ENCODE measurements around the gene MRGPRF. TPM values are rescaled to one million over a fixed set of nuclear protein-coding genes. Genes with fewer than 3 reads are reported as not detected.

Gene MRGPRF
- polyA plus RNA-seq, 1 of the 3 experiments (the other 2 are of a cell fraction): 0.18 TPM

DNA sequence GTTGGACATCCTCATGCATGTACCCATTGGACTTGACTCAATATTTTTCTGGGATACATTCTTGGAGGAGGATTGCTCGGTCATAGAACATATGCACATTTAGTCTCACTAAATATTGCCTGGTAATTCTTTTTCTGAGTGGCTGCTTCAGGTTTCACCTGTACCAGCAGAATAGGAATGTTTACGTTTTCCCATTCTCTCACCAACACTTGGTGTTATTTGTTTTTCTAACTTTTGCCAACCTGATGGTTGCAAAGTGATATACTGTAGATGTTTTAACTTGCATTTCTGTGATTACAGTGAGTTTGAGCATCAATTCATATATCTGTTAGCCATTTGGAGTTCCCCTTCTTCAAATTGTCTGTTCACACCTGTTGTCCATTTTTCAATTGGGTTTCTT is 30.9 kb downstream of the MRGPRF start:
- Histone ChIP-seq H3K36me3 (replicated peaks in 1 of 2; ENCODE audit: control insufficient read depth in 1 of 2, insufficient read depth in 2 of 2, low read length in 1 of 2) (no peaks in the 10 kb centered on the region), H3K4me2 (no peak overlapping the region), H2AFZ (ENCODE audit: low read depth) (no peak overlapping the region), H4K20me1 (ENCODE audit: insufficient read depth) (no peaks in the 10 kb centered on the region), H3K79me2 (ENCODE audit: insufficient read depth) (no peaks in the 10 kb centered on the region), H3F3A (replicated peaks; ENCODE audit: insufficient read depth) (no peaks in the 10 kb centered on the region), H3K27ac (ENCODE audit: low read depth in 2 of 2, low read length in 1 of 2) (no peak overlapping the region), H3K4me3 (ENCODE audit: low read depth in 2 of 2, low read length in 1 of 2) (no peak overlapping the region), H3K9ac (no peak overlapping the region), H3K4me1 (ENCODE audit: control insufficient read depth in 1 of 2, insufficient read depth in 2 of 2, low read depth in 1 of 2, low read length in 1 of 2) (peaks cover 0 to 10% of the 10 kb centered on the region in 2 experiments; a peak in 2 of 4 replicates), H3K9me3 (no peaks in the 10 kb centered on the region), H3K27me3 (ENCODE audit: insufficient read depth) (no peaks in the 10 kb centered on the region), H3K9me2 (no peaks in the 10 kb centered on the region)
- DNase-seq: no peak
- TF ChIP-seq POLR2AphosphoS5 (IDR thresholded peaks at IDR 0.05; ENCODE audit: low read depth, low read length) (no peak), YY1 (IDR thresholded peaks at IDR 0.05; ENCODE audit: low read depth) (no peak), JUND (IDR thresholded peaks at IDR 0.05) (no peak), NRF1 (IDR thresholded peaks at IDR 0.05; ENCODE audit: low read depth, low read length) (no peak)
- 41% methylated on average over 2 of the region's 2 CpGs for WGBS (ENCODE audit: low lambda C conversion rate)
- POLR2A ChIA-PET: no interaction called here
- CTCF ChIA-PET: interaction anchor here (0.6 kb wide), 1 partner anchor 74 kb away, joined by 3 read pairs; no protein-coding TSS in a partner anchor

DNA sequence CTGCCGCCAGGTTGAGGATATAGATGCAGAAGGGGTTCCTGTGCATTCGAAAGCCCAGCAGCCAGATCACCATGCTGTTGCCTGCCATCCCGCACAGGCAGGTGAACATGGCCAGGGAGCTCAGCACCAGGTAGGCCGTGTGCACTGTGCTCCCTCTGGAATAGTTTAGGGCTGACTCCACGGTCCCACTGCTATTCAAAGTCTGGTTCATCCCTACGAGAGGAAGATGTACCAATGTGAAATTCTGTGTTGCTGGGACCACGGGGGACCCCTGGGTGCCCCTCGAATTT is 32.3 kb downstream of the MRGPRF start, which contains the start of gene MRGPRD:
TSS of gene MRGPRD (minus strand) at position 211 of the 290 bp plus-strand sequence. CDS start at position 211, 0 bp downstream.
- ChIA-PET CTCF (no interaction called here), POLR2A (no interaction called here)
- no peak within 1 kb of the TSS for H3K9ac ChIP-seq
- no peaks in the 10 kb centered on the region for H3K27me3 ChIP-seq (ENCODE audit: insufficient read depth)
- H3K4me2 ChIP-seq: no peak within 1 kb of the TSS
- H3K4me3 ChIP-seq (ENCODE audit: low read depth in 2 of 2, low read length in 1 of 2): no peak within 1 kb of the TSS
- no peaks in the 10 kb centered on the region for H3K79me2 ChIP-seq (ENCODE audit: insufficient read depth)
- DNase-seq: no peak
- no peaks in the 10 kb centered on the region for H3K36me3 ChIP-seq (replicated peaks in 1 of 2; ENCODE audit: control insufficient read depth in 1 of 2, insufficient read depth in 2 of 2, low read length in 1 of 2)
- TF ChIP-seq, protein P1, sequence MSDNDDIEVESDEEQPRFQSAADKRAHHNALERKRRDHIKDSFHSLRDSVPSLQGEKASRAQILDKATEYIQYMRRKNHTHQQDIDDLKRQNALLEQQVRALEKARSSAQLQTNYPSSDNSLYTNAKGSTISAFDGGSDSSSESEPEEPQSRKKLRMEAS (IDR thresholded peaks at IDR 0.05; ENCODE audit: low read depth): no peak
- TF ChIP-seq, protein P2, sequence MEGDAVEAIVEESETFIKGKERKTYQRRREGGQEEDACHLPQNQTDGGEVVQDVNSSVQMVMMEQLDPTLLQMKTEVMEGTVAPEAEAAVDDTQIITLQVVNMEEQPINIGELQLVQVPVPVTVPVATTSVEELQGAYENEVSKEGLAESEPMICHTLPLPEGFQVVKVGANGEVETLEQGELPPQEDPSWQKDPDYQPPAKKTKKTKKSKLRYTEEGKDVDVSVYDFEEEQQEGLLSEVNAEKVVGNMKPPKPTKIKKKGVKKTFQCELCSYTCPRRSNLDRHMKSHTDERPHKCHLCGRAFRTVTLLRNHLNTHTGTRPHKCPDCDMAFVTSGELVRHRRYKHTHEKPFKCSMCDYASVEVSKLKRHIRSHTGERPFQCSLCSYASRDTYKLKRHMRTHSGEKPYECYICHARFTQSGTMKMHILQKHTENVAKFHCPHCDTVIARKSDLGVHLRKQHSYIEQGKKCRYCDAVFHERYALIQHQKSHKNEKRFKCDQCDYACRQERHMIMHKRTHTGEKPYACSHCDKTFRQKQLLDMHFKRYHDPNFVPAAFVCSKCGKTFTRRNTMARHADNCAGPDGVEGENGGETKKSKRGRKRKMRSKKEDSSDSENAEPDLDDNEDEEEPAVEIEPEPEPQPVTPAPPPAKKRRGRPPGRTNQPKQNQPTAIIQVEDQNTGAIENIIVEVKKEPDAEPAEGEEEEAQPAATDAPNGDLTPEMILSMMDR (IDR thresholded peaks at IDR 0.05): no peak
- TF ChIP-seq TCF12 (IDR thresholded peaks at IDR 0.05) (no peak), MEF2A (IDR thresholded peaks at IDR 0.05; ENCODE audit: borderline replicate concordance, low read depth) (no peak), RAD21 (IDR thresholded peaks at IDR 0.05; ENCODE audit: low read length) (no peak), JUND (IDR thresholded peaks at IDR 0.05) (no peak), GATA2 (CRISPR knock-in tag; IDR thresholded peaks at IDR 0.05) (no peak), FOXJ3 (CRISPR knock-in tag; IDR thresholded peaks at IDR 0.05) (no peak), FOSL2 (IDR thresholded peaks at IDR 0.05; ENCODE audit: borderline replicate concordance, low read depth) (no peak), FOXM1 (IDR thresholded peaks at IDR 0.05; ENCODE audit: low read depth) (no peak), TEAD4 (IDR thresholded peaks at IDR 0.05; ENCODE audit: borderline replicate concordance, insufficient read depth) (no peak), NRF1 (IDR thresholded peaks at IDR 0.05; ENCODE audit: low read depth, low read length) (no peak), POLR2AphosphoS5 (IDR thresholded peaks at IDR 0.05; ENCODE audit: low read depth, low read length) (no peak), SMC3 (IDR thresholded peaks at IDR 0.05; ENCODE audit: low read depth, low read length) (no peak), ELF1 (IDR thresholded peaks at IDR 0.05) (no peak), EZH2phosphoT487 (IDR thresholded peaks at IDR 0.05; ENCODE audit: borderline replicate concordance, low read depth) (no peak)
- TF ChIP-seq, protein P3, sequence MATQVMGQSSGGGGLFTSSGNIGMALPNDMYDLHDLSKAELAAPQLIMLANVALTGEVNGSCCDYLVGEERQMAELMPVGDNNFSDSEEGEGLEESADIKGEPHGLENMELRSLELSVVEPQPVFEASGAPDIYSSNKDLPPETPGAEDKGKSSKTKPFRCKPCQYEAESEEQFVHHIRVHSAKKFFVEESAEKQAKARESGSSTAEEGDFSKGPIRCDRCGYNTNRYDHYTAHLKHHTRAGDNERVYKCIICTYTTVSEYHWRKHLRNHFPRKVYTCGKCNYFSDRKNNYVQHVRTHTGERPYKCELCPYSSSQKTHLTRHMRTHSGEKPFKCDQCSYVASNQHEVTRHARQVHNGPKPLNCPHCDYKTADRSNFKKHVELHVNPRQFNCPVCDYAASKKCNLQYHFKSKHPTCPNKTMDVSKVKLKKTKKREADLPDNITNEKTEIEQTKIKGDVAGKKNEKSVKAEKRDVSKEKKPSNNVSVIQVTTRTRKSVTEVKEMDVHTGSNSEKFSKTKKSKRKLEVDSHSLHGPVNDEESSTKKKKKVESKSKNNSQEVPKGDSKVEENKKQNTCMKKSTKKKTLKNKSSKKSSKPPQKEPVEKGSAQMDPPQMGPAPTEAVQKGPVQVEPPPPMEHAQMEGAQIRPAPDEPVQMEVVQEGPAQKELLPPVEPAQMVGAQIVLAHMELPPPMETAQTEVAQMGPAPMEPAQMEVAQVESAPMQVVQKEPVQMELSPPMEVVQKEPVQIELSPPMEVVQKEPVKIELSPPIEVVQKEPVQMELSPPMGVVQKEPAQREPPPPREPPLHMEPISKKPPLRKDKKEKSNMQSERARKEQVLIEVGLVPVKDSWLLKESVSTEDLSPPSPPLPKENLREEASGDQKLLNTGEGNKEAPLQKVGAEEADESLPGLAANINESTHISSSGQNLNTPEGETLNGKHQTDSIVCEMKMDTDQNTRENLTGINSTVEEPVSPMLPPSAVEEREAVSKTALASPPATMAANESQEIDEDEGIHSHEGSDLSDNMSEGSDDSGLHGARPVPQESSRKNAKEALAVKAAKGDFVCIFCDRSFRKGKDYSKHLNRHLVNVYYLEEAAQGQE (IDR thresholded peaks at IDR 0.05; ENCODE audit: low read depth, low read length): no peak
- TF ChIP-seq, protein P4, sequence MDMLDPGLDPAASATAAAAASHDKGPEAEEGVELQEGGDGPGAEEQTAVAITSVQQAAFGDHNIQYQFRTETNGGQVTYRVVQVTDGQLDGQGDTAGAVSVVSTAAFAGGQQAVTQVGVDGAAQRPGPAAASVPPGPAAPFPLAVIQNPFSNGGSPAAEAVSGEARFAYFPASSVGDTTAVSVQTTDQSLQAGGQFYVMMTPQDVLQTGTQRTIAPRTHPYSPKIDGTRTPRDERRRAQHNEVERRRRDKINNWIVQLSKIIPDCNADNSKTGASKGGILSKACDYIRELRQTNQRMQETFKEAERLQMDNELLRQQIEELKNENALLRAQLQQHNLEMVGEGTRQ (IDR thresholded peaks at IDR 0.05; ENCODE audit: borderline replicate concordance, low read depth, low read length): no peak
- TF ChIP-seq, protein P5, sequence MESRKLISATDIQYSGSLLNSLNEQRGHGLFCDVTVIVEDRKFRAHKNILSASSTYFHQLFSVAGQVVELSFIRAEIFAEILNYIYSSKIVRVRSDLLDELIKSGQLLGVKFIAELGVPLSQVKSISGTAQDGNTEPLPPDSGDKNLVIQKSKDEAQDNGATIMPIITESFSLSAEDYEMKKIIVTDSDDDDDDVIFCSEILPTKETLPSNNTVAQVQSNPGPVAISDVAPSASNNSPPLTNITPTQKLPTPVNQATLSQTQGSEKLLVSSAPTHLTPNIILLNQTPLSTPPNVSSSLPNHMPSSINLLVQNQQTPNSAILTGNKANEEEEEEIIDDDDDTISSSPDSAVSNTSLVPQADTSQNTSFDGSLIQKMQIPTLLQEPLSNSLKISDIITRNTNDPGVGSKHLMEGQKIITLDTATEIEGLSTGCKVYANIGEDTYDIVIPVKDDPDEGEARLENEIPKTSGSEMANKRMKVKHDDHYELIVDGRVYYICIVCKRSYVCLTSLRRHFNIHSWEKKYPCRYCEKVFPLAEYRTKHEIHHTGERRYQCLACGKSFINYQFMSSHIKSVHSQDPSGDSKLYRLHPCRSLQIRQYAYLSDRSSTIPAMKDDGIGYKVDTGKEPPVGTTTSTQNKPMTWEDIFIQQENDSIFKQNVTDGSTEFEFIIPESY (IDR thresholded peaks at IDR 0.05; ENCODE audit: borderline replicate concordance, low read depth): no peak
- H3K9me2 ChIP-seq: no peaks in the 10 kb centered on the region
- no peaks in the 10 kb centered on the region for H3F3A ChIP-seq (replicated peaks; ENCODE audit: insufficient read depth)
- peaks cover 0 to 13% of the 10 kb centered on the region in 2 experiments; a peak in 2 of 4 replicates for H3K4me1 ChIP-seq (ENCODE audit: control insufficient read depth in 1 of 2, insufficient read depth in 2 of 2, low read depth in 1 of 2, low read length in 1 of 2)
- WGBS (ENCODE audit: low lambda C conversion rate): 58% methylated on average over 7 of the region's 8 CpGs
- no peaks in the 10 kb centered on the region for H3K9me3 ChIP-seq
- H4K20me1 ChIP-seq (ENCODE audit: insufficient read depth): no peaks in the 10 kb centered on the region
- no peak within 1 kb of the TSS for H2AFZ ChIP-seq (ENCODE audit: low read depth)
- no peak within 1 kb of the TSS for H3K27ac ChIP-seq (ENCODE audit: low read depth in 2 of 2, low read length in 1 of 2)

Measured in SK-N-SH (cell line).